Activated CD4-positive, CD25-positive, alpha-beta regulatory T cell (primary cell): ENCODE measurements around the gene GHR.
"Not testable (repeated sequence)": the region's sequence is repeated elsewhere in the genome, so short reads cannot be mapped to it uniquely, and the experiment has no call there.

Experiments used
- DNase-seq, 4 experiments: peaks; one replicate each; lab custom pipeline; 2025; lab: John Stamatoyannopoulos, UW

GHR gene

DNA sequence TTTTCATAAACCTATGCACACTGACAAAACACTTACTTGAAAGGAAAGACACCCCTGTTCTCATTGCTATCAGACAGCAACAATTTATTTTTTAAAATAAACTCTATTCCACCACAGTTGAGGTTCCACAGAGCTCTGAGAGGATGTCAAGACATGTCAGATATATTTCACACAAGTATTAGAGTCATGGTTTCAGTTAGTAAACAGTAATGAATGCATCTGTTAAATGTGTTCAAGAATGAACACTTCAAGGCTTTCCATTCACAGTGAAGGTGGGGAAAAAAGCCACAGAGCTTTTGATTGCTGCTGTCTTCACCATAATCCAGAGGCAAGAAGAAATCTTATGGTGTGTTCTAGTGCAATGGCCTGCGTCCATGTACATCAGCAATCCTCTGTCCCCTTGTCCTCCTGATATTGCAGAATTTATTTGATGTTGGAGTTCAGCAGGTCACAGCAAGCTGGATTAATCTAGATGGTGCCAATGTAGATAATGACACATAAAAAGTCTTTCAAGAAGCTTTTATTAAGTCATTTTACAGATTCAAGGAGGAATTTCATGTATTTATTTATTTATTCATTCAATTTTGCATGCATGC is 146.8 kb downstream of the GHR start:
- DNase-seq: no peak

DNA sequence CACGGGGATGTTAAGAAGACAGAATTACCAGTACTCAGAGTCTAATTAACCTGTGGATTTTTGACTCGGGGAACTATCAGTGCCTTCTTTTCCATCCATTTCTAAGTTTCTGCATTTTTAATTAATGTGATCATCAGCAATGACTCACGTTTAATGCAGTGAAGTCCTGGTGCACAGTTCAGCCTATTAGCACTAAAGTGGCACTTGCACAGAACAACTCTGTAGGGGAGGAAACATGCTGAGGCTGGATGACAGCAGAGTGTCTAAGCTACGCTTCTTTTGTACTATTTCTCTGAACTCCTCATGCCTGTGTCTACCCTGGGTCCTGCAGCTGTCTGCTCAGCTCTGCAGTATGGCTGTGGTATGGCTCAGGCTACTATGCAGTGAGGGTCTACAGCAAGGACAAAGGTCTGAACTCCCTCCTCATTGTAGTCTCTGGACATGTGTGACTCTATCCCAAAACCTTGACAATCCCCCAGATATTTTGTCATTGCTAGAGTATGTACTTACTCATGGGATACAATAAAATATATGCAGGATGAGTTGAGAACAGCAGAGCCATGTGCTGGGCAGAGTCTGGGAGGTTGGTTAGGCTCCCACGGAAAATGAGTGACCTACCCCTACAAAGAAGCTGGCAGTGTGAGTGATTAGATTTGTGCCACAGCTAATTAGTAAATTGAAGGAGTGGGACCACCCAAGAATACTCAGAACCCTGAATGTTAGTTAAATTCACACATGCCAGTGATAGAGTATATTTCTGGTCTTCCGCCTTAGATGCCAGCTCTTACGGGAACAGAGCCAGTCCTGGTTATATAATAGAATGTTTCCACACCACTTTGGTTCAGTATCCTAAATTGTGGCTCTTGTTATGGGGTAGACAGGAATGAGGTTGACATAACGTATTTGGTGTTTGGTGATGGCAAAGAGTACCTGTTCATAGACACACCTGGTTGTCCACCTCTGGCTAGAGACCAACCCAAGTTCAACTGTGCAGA is 148.0 kb downstream of the GHR start:
- no peak for DNase-seq

DNA sequence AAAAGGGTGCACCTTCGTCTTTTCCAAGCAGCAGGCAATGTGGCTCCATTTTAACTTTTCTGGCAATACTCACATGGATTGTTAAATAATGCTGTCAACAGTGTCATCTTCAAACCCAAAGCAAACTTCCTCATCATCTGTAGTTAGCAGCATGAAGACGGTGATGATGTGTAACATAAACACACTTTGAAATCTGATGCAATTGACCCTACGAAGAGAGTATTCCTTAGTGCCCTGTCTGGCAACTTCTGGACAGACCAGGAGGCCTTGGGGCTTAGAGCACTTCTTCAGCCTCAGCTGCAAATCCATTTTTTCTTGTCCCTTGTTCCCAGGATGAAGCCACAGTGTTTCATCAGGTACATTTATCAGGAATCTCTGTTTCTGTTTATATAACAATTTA is 149.1 kb downstream of the GHR start:
- DNase-seq: no peak

DNA sequence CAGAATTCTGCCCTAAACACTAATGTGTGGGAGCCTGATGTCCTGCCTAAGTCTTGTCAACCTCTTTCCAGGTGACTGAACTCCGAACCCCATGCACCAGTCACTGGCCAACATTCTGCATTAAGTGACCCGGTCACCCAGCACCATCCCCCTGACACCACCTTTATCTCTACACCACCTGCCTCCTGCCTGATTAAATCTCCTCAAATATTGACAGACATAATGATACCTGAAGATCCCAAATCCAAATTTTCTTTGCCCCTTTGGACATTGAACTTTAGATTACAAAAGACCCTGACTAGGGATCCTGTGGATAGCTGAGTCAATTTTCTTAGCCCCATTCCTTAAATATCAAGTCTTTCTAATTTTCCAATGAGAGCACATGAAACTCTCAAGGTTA is 150.1 kb downstream of the GHR start:
- DNase-seq: no peak

DNA sequence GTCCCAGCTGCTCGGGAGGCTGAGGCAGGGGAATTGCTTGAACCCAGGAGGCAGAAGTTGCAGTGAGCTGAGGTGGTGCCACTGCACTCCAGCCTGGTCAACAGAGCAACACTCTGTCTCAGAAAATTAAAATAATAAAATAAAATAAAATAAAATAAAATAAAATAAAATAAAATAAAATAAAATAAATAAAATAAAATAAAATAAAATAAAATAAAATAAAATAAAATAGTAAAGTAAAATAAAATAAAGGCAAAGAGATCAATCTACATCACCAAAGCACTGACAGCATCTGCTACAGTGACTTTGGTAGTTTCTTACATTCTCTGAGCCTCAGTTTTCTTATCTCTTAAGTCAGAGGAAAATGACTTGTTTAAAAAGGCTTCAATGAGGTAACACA is 152.7 kb downstream of the GHR start:
- not testable (repeated sequence) for DNase-seq

DNA sequence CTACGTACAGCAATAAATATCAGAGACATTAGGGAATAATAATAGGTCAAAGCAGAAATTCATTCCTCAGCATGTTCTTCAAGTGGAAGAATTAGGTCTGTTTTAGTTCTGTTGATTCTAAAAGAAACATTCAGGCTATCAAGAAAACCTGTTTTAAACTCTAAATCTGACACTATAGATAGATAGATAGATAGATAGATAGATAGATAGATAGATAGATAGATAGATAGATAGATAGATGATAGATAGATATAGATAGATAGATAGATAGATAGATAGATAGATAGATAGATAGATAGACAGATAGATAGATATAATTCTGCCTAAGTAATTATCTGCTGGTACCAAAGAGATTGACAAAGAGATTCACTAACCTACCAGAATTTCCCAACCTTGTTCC is 155.7 kb downstream of the GHR start:
- DNase-seq: not testable (repeated sequence)

DNA sequence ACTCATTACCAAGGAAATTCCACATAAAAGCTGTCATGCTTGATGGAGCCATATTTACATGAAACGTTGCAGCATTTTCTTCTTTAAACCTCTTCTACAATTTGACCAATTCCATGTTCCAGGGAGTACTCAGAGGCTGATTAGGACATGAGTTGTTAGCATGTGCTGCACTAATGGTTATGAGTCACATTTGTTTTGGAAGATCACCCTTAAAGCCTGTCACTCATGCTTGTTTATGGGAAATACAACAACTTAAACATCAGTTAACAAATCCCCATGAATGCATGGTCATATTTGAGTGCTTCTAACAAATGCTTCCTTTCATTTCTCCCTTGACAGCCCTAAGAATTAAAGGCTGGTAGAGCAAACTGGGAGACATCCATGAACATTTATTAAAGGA is 156.1 kb downstream of the GHR start:
- DNase-seq: no peak

DNA sequence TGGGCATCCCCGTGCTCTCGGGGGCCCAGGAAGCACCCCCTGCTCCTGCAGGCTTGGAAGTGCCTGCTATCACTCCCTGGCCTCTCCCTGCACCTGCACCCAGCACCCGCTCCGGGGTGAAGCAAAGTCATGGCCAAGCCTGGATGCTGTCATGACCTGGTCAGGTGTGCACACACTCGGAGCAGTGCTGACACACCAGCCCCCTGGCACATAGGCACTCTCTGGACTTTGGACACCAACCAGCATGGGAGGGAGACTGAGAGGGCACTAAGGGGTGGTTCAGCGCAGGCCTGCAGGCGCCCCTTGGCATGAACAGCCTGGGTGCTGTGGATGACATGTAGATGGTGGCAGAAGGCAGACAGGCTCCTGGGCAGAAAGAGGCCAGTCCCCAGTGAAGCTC is 158.6 kb downstream of the GHR start:
- no peak for DNase-seq

DNA sequence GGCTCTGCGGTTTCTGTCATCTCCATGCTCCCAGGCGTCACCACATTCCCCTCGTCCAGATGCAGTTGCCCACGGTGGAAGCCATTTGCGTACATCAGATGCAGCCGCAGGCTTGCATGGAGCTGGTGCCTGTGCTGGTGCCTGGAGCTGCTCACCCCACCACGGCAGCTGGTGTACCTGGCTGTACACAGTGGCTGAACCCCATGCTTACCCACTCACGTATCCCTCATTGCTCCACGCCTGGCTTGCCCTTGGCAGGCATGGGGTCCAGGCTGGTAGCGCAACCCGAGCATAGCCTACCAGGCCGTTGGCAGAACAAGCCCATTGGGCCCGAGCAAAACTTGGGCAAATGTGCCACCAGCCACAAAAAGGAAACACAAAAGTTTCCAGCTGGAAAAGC is 159.5 kb downstream of the GHR start:
- no peak for DNase-seq

DNA sequence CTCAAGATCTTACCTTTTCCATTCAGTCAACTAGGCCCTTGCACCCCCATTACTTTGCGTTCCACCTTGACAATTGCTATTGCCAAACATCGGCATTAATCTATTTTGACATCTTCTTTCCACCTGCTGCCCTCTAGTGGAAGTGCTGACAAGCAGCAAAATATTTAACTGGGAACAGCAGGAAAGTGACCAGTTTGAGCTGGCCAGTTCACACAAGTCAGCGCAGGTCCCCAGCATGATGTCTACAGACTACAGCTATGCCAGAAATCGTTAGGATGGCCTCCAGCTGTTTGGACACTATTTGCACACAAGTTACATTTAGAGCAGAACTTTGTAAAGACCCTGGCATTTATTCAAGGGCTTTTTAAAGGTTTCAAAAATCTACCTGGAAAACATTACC is 160.1 kb downstream of the GHR start:
- no peak for DNase-seq

DNA sequence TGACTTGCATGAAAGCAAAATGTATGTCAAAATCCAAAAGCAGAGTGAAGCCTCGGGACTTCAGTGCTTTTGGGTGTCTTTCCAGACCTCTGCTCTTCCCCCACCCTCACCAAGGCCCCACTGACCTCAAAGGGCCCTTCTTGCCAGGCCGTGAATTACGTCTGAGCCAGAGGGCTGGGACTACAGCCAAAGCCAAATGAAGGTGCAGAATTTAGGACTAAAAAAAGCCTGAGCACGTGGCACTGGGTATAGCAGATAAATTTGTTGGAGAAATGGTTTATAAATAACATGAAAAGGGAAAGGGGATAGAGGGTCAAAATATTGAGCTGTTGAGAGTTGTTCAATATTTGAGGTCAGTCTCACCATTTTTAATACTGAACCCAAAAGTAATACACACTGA is 163.4 kb downstream of the GHR start:
- no peak for DNase-seq

DNA sequence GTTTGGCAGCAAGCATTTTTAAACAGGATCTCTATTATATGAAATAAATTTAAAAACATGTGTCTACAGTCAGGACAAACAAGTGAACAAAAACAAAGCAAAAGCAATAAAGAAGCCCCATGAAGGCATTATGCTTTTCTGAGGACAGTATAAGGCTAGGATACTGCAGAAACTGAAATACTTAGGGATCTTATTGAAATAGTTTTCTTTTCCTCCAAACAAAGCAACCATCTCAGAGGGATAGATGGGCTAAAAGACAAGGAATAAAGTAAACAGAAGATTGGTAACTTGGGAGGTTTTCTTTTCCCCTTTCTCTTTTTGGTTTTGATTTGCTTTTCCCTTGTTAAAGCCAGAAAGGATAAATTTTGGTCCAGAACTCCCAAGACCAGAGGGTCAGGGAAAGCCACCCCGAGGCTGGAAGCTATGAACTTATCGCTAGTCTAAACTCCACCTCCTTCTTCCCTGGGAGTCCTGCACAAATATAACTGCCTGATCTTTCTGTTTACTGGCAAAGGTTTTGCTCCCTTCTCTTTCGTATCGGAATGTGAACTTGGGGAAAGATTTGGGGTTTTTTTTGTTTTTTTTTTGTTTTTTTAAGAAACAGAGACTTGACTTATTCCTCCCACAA is 164.0 kb downstream of the GHR start:
- DNase-seq: no peak

DNA sequence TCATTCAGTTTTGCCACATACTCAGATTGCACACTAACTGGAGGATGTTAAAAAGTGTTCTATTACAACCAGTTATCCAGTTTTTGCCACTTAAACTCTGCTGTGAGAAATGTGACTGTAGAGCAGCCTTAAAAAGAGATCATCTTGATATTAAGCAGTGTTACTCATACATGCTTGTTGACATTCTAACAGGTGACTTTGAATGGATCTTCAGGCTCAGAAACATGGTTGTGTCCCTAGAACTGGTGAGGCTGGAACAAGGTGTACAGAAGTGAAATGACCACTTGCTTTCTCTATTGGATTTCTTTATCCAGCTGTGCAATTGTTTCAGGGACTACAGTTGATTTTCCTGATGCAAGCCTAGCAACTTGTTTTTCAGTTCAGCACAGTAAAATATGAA is 167.3 kb downstream of the GHR start:
- DNase-seq: no peak

DNA sequence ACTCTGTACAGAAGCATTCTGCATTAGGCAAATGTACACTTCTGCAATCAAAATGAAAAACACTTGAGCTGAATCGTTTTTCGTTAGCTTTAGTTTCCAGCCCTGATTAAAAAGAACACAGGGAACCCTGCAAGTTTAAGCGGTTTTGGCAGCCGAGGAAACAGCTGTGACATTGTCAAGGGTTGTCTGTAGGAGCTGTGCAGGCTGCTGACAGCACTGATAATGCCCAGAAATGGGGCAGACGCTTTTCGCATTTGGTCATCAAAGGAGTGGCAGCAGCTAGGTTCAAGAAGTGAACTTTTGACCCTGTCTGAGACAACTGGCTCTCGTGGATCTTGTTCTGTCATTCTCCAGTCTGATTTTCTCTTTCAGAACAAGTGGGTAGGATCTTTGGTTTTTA is 167.8 kb downstream of the GHR start:
- DNase-seq: no peak

DNA sequence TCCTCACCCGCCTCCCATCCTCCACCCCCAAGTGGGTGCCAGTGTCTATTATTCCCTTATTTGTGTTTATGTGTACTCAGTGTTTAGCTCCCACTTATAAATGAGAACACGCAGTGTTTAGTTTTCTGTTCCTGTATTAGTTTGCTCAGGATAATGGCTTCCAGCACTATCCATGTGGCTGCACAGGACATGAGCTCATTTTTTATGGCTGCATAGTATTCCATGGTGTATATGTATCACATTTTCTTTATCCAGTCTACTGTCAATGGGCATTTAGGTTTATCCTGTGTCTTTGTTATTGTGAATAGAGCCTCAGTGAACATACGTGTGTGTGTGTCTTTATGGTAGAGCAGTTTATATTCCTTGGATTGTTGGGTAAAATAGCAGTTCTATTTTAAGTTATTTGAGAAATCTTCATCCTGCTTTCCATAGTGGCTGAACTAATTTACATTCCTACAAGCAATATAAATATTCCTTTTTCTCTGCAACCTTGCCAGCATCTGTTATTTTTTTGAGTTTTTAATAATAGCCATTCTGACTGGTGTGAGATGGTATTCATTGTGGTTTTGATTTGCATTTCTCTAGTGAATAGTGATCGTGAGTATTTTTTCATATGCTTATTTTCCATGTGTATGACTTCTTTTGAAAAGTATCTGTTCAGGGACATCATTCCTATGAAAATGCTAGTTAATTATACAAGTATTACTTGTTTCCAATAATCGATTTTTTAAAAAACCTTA is 169.3 kb downstream of the GHR start:
- DNase-seq: no peak

DNA sequence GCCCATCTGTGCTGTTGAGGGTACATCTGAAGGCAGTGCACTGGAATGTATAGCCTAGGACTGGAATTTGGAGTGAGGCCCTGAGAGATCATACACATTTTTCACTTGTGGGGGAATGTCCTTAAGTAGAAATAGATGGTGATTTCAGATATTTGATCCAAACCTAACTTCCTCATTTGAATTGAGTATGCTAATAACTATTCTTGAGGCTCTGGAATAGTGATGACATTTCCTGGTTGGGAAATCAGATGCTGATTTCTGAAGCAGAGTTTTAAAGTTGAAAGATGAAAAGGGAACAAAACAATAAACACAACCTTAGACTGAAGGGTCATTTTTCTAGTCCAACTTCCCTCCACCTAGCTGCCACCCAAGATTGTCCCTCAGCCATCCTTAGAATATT is 170.4 kb downstream of the GHR start:
- no peak for DNase-seq

DNA sequence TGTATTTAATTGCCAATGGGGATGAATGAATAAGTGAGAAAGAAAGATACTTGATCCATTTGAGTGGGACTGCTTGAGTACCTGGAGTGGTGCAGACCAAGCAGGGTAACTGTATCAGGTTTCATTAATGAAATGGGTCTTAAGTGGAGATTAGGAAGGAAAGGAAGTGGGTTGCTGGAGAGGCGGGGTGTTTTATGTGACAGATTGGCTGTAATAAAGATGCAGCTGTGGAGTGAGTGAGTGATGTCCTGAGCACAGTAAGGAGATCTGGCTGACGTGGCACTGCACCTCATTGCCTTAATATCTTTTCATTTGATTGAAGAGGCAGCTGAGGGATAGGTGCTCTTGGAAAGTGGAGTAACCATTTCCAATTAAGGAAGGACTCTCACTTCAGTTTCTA is 172.4 kb downstream of the GHR start:
- no peak for DNase-seq

DNA sequence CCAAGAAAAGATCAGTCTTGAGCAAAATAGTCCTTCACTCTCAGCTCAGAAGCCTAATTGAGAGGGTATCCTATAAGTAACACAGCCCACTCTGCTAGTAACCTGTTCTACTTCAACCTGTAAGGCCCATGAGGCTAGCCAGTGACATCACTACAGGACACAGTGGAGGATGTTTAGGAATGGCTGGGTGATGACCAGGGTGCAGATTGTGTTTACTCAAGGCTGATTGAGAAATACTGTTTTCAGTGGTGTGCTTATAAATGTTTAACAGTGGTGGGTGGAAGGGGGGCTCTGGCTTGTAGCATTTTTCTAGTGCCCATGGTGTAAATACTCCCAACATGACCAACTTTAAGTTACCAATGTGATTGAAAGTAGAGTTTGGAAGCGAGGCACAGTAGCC is 173.6 kb downstream of the GHR start:
- DNase-seq: no peak

DNA sequence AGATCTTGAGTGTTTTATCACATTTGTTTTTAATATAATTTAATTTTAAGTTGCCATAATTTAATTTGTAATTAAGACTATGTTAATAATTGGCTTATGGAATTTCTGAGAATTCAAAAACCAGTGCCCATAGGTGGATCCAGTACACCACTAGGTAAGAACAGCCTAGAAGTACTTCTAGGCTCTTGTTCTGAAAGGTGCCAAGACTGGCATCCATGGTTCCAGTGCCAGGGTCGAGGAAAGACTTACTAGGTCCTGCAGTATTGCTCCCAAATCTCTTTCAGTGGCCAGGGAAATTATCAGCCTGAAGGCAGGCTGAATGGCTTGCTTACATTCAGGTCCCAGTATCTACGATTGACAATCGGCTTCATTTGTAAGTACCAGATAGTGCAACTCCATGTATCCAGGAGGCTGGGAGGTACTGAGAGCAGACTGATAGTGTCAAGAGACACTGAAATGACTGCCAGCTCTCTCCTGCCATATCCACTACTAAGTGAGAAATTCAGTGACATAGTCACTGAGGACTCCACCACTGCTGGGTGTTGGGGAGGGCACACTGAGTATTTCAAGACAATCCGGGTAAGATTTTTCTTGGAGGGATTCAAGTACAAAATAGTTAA is 174.2 kb downstream of the GHR start:
- no peak for DNase-seq

DNA sequence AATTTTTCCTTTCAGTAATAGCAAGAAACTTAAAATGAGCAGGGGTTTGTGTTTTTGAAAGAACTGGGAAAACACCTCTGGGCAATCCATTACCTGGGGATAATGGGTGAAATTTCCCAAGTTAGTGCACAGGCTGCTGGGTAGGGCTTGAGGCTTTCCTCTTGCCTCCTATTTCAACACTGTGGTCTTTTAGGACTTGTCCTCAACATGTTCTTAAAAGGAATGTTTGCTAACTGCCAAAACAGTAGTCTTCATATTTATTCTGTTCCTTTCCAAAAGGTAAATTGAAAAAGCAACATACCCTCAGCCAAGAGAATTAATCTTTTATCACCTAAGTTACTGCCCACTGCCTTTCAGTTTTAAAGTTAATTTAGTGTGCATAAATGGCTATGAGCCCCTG is 175.1 kb downstream of the GHR start:
- no peak for DNase-seq

DNA sequence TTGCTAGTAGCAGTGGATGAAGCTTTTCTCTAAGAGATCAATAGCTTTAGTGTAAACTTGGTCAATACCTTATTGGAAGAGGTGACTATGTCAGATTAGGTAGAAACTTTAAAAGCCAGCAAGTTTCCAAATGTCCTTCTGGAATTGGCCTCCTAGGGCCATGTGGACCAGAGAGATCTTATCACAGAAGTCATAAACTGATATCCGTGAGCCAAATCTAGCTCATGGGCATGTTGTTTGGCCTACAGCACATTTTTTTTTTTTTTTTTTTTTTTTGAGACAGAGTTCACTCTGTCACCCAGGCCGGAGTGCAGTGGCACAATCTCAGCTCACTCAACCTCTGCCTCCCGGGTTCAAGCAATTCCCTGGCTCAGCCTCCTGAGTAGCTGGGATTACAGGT is 175.9 kb downstream of the GHR start:
- no peak for DNase-seq

DNA sequence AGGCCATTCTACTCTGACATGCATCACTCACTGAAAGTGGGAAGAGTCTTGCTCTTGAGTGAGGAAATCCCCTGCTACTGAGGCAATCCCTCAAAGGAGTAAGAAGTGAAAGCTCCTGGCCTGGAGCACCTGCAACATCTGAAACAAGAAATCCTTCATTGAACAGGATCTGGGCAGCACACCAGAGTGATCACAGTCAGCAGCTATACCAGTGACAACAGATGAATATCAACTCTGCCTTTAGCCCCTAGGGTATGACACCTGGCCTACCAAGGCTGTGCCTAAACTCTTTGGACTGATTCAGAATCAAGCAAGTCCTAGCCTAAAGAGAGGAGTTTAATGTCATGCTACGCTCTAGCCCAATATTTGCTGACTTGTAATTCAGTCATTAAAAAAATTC is 177.2 kb downstream of the GHR start:
- no peak for DNase-seq
